Uterus (tissue), 4 donors: Measurements from ENCODE around the gene SLC2A11. TPM values are rescaled to one million over a fixed set of nuclear protein-coding genes. Genes with fewer than 3 reads are reported as not detected.
A peak's percentile ranks its signal among the peaks of the same experiment; 100 is the strongest.
"Not testable (repeated sequence)": the region's sequence is repeated elsewhere in the genome, so short reads cannot be mapped to it uniquely, and the experiment has no call there.

Source experiments
- DNase-seq, 2 donors: peaks; one replicate each; pipeline ENCODE4 v3.0.0-alpha.2; 2019 to 2020
- H3K27ac ChIP-seq, 2 donors: fragments of 200-600 bp; sonication (generic); 1 replicate in 1 of 2; 2 replicates in 1 of 2; pipeline ENCODE4 v1.5.1; 2016 to 2018
- H3K27me3 ChIP-seq, 2 donors: fragments of 200-600 bp; sonication (generic); one replicate each; pipeline ENCODE4 v1.5.1; 2018 to 2019; ENCODE audit warnings: control low read depth in 1 of 2
- H3K36me3 ChIP-seq, 2 donors: fragments of 200-600 bp; sonication (generic); one replicate each; pipeline ENCODE4 v1.5.1; 2019; ENCODE audit warnings: control low read depth in 1 of 2
- H3K4me1 ChIP-seq, 2 donors: fragments of 200-600 bp; sonication (generic); one replicate each; pipeline ENCODE4 v1.5.1; 2018 to 2019; ENCODE audit warnings: control low read depth in 1 of 2
- H3K4me3 ChIP-seq, 2 donors: fragments of 200-600 bp; sonication (generic); 1 replicate in 1 of 2; 2 replicates in 1 of 2; pipeline ENCODE4 v1.5.1; 2018 to 2019; ENCODE audit warnings: mild to moderate bottlenecking in 1 of 2
- H3K9me3 ChIP-seq, 2 donors: fragments of 200-600 bp; sonication (generic); one replicate each; pipeline ENCODE4 v1.5.1; 2019; ENCODE audit warnings: control low read depth in 1 of 2
- CTCF ChIP-seq, 4 experiments: fragments of 200-600 bp in 2 of 4; fragments of 450-650 bp in 2 of 4; sonication (generic) in 2 of 4; IDR thresholded peaks; one replicate each; pipeline ENCODE4 v1.5.1; 2016 to 2019; ENCODE audit warnings: antibody characterized with exemption in 4 of 4, mild to moderate bottlenecking in 2 of 4, moderate library complexity in 1 of 4
- POLR2A ChIP-seq, 2 donors: fragments of 450-650 bp; IDR thresholded peaks; one replicate each; pipeline ENCODE4 v1.6.1; 2016; ENCODE audit warnings: antibody characterized with exemption in 2 of 2, mild to moderate bottlenecking in 1 of 2, moderate library complexity in 1 of 2
- intact Hi-C: fragments of 100-400 bp; cut with DNase I; formaldehyde crosslinking; loops from one replicate; pipeline ENCODE4 v1.15.1; 2023; ENCODE audit warnings: low total_unique reads
- total RNA-seq, 4 donors: library from RNA; depleted of rRNA in 3 of 4; stranded (reverse); fragments of >200 nt in 3 of 4; gene quantifications; one replicate each; pipeline versions ENCODE4 v1.1.0 to v1.2.4, GENCODE V29; 2014 to 2023
- donor health status: DM: yes; HTN: yes; CAD: no.

SLC2A11 gene
- total RNA-seq, 4 donors from 2014 or later: under 0.01 to 63.3 (median 15.0) TPM

GRCh38 chr22:23912293-23912903 lies 54.7 kb downstream of the SLC2A11 start:
- DNase-seq: no peak
- H3K9me3 ChIP-seq: no peaks in the 10 kb centered on the region
- H3K4me3 ChIP-seq: no peak overlapping the region
- no peaks in the 10 kb centered on the region for H3K4me1 ChIP-seq
- no peak overlapping the region for H3K27ac ChIP-seq
- intact Hi-C loops: no loop called here
- TF ChIP-seq POLR2A (IDR thresholded peaks at IDR 0.05): no peak
- TF ChIP-seq CTCF (IDR thresholded peaks at IDR 0.05): no peak
- H3K36me3 ChIP-seq: no peaks in the 10 kb centered on the region
- H3K27me3 ChIP-seq: no peaks in the 10 kb centered on the region

GRCh38 chr22:23913306-23913660 lies 55.6 kb downstream of the SLC2A11 start:
- Histone ChIP-seq H3K27ac (peak overlapping the region; percentile 77 to 91), H3K4me3 (peak overlapping the region; percentile 45 to 59), H3K27me3 (no peaks in the 10 kb centered on the region), H3K9me3 (no peaks in the 10 kb centered on the region), H3K36me3 (no peaks in the 10 kb centered on the region), H3K4me1 (no peaks in the 10 kb centered on the region)
- TF ChIP-seq CTCF (IDR thresholded peaks at IDR 0.05): no peak
- no peak for TF ChIP-seq POLR2A (IDR thresholded peaks at IDR 0.05)
- intact Hi-C loops: no loop called here
- DNase-seq: no peak

GRCh38 chr22:23913661-23914353 lies 56.1 kb downstream of the SLC2A11 start:
- Histone ChIP-seq H3K36me3 (no peaks in the 10 kb centered on the region), H3K9me3 (no peaks in the 10 kb centered on the region), H3K4me3 (peak overlapping the region; percentile 45 to 59), H3K27ac (peak overlapping the region; percentile 77 to 91), H3K27me3 (no peaks in the 10 kb centered on the region), H3K4me1 (no peaks in the 10 kb centered on the region)
- peak; percentile 98 to 99 for DNase-seq
- intact Hi-C loops: no loop called here
- TF ChIP-seq CTCF (IDR thresholded peaks at IDR 0.05) (peak in 1 of 4 experiments; percentile 18), POLR2A (IDR thresholded peaks at IDR 0.05) (peak; percentile 58 to 86)

- H3K27ac ChIP-seq: no peak overlapping the region
- no peaks in the 10 kb centered on the region for H3K4me1 ChIP-seq
- TF ChIP-seq POLR2A (IDR thresholded peaks at IDR 0.05) (no peak), CTCF (IDR thresholded peaks at IDR 0.05) (no peak)
- no peaks in the 10 kb centered on the region for H3K9me3 ChIP-seq
- no peaks in the 10 kb centered on the region for H3K36me3 ChIP-seq
- intact Hi-C loops: no loop called here
- H3K4me3 ChIP-seq: no peak overlapping the region
- no peaks in the 10 kb centered on the region for H3K27me3 ChIP-seq
- DNase-seq: no peak
Measured at GRCh38 chr22:23915290-23915689, 57.6 kb downstream of the SLC2A11 start.

- intact Hi-C loops, H3K4me1 ChIP-seq, H3K27ac ChIP-seq, DNase-seq, H3K9me3 ChIP-seq, H3K4me3 ChIP-seq, H3K27me3 ChIP-seq, H3K36me3 ChIP-seq: not testable (repeated sequence)
Measured at GRCh38 chr22:23920267-23920611, 62.6 kb downstream of the SLC2A11 start.

- H3K27me3 ChIP-seq, H3K27ac ChIP-seq, intact Hi-C loops, H3K4me3 ChIP-seq, H3K4me1 ChIP-seq, DNase-seq, H3K36me3 ChIP-seq, H3K9me3 ChIP-seq: not testable (repeated sequence)
Measured at GRCh38 chr22:23921586-23922201, 64.0 kb downstream of the SLC2A11 start.
